HEK293T (cell line): Measurements from ENCODE around the gene MYBBP1A.

ENCODE experiments used
- CTBP1 ChIP-seq: fragments of 450-650 bp; IDR thresholded peaks from 2 replicates; pipeline ENCODE4 v1.6.1; 2016; ENCODE audit warnings: borderline replicate concordance
- ELF4 ChIP-seq: fragments of 450-650 bp; IDR thresholded peaks from 2 replicates; pipeline ENCODE4 v1.6.1; 2017; ENCODE audit warnings: antibody characterized with exemption

- TF ChIP-seq ELF4 (no peak), CTBP1 (no peak)
These were observed 18.5 kb upstream of the MYBBP1A start for GRCh38 chr17:4573669-4574068.
